PFSK-1 (cell line): Measurements from ENCODE around the gene EVL.

Experiments
- POLR2AphosphoS5 ChIP-seq: IDR thresholded peaks from 2 replicates; pipeline ENCODE4 v1.6.1; 2012; ENCODE audit warnings: low read depth, mild to moderate bottlenecking, control low read depth, low read length, moderate library complexity
- TF ChIP-seq, protein P1 (sequence below), 2 experiments: IDR thresholded peaks; 2 replicates each; pipeline versions ENCODE4 v1.6.1 to v1.8.0; 2011 to 2012; ENCODE audit warnings: low read depth in 2 of 2, low read length in 2 of 2, control low read depth in 1 of 2, inconsistent platforms in 1 of 2, mild to moderate bottlenecking in 1 of 2, moderate library complexity in 1 of 2; ENCODE audit not compliant: insufficient read depth in 1 of 2

DNA sequence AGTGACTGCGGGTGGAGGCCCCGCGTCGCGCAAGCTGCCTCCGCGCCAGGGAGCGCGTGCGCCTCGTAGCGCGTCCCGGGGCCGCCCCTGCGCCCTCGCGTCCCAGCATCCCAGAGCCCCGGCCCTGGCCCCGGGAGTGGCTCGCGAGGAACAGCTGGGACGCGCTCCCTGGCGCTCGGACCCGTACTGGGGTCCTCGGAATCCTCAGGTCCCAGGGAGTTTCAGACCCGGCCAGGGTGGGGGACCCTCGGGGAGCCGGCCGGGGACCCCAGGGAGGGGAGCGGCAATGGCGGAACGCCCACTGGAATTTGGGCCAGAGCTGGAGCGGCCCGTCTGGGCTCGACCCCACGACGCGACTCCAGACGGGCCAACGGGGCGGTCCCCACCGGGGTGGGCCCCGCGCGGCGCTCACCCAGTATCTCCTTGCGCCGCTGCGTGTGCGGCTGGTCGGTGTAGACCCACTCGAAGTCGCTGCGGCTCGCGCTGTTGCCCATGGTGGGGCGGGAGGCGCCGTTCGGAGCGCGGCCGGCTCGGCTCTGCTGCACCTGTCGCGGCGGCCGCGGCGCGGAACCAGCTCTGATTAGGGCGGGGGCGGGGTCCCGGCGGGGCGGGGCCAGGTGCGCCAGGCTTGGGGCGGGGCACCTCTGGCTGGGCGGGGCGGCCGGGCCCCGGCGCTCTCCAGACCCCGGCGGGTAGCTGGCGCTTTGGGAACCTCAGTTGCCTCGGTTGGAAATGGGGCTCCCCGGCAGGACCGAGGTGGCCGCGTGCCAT is 94.1 kb downstream of the EVL start, which contains the start of gene DEGS2:
- no peak for TF ChIP-seq POLR2AphosphoS5
- TF ChIP-seq, protein P1, sequence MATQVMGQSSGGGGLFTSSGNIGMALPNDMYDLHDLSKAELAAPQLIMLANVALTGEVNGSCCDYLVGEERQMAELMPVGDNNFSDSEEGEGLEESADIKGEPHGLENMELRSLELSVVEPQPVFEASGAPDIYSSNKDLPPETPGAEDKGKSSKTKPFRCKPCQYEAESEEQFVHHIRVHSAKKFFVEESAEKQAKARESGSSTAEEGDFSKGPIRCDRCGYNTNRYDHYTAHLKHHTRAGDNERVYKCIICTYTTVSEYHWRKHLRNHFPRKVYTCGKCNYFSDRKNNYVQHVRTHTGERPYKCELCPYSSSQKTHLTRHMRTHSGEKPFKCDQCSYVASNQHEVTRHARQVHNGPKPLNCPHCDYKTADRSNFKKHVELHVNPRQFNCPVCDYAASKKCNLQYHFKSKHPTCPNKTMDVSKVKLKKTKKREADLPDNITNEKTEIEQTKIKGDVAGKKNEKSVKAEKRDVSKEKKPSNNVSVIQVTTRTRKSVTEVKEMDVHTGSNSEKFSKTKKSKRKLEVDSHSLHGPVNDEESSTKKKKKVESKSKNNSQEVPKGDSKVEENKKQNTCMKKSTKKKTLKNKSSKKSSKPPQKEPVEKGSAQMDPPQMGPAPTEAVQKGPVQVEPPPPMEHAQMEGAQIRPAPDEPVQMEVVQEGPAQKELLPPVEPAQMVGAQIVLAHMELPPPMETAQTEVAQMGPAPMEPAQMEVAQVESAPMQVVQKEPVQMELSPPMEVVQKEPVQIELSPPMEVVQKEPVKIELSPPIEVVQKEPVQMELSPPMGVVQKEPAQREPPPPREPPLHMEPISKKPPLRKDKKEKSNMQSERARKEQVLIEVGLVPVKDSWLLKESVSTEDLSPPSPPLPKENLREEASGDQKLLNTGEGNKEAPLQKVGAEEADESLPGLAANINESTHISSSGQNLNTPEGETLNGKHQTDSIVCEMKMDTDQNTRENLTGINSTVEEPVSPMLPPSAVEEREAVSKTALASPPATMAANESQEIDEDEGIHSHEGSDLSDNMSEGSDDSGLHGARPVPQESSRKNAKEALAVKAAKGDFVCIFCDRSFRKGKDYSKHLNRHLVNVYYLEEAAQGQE (IDR thresholded peaks at IDR 0.05; ENCODE audit: insufficient read depth in 1 of 2, low read depth in 2 of 2, low read length in 2 of 2), result no peak
